Tibial artery (tissue), 4 donors: Measurements from ENCODE around the gene CMTM7.

ENCODE experiments used
- DNase-seq, 2 donors: peaks; one replicate each; pipeline ENCODE4 v3.0.0-alpha.2; 2019
- H3K27ac ChIP-seq, 2 donors: fragments of 200-600 bp; sonication (generic) in 1 of 2; 1 replicate in 1 of 2; 2 replicates in 1 of 2; pipeline ENCODE4 v1.5.1; 2018 to 2019; ENCODE audit warnings: mild to moderate bottlenecking in 1 of 2
- H3K27me3 ChIP-seq, 2 donors: fragments of 200-600 bp; sonication (generic) in 1 of 2; one replicate each; pipeline versions ENCODE4 v1.5.1 to v1.6.0; 2016 to 2019
- H3K36me3 ChIP-seq, 3 donors: fragments of 200-600 bp; sonication (generic) in 2 of 3; one replicate each; pipeline ENCODE4 v1.5.1; 2016 to 2019; ENCODE audit warnings: mild to moderate bottlenecking in 2 of 3
- H3K4me1 ChIP-seq, 4 donors: fragments of 200-600 bp; sonication (generic) in 2 of 4; 1 replicate in 3 of 4; 2 replicates in 1 of 4; pipeline ENCODE4 v1.5.1; 2016 to 2019
- H3K4me3 ChIP-seq, 2 donors: fragments of 200-600 bp; sonication (generic) in 1 of 2; 1 replicate in 1 of 2; 2 replicates in 1 of 2; pipeline ENCODE4 v1.5.1; 2018 to 2019; ENCODE audit warnings: mild to moderate bottlenecking in 2 of 2
- H3K9me3 ChIP-seq, 3 donors: fragments of 200-600 bp; sonication (generic) in 1 of 3; one replicate each; pipeline ENCODE4 v1.5.1; 2016 to 2019
- intact Hi-C: fragments of 100-400 bp; cut with DNase I; formaldehyde crosslinking; loops from one replicate; pipeline ENCODE4 v1.15.0; 2023; ENCODE audit warnings: low total_unique reads
- TF ChIP-seq, protein P1 (sequence below), 2 experiments: fragments of 200-600 bp in 1 of 2; fragments of 450-650 bp in 1 of 2; IDR thresholded peaks; one replicate each; pipeline ENCODE4 v1.5.1; 2017 to 2019; ENCODE audit warnings: antibody characterized with exemption in 2 of 2, mild to moderate bottlenecking in 1 of 2, moderate library complexity in 1 of 2

Gene CMTM7

GRCh38 chr3:32474201-32474600, 82.5 kb downstream of the CMTM7 start:
- intact Hi-C loops, result no loop called here
- H3K27me3 ChIP-seq, result no peaks in the 10 kb centered on the region
- no peaks in the 10 kb centered on the region for H3K9me3 ChIP-seq
- H3K36me3 ChIP-seq, result peaks cover 0 to 6% (median 2%) of the 10 kb centered on the region in 3 donors
- no peak for DNase-seq
- TF ChIP-seq, protein P1, sequence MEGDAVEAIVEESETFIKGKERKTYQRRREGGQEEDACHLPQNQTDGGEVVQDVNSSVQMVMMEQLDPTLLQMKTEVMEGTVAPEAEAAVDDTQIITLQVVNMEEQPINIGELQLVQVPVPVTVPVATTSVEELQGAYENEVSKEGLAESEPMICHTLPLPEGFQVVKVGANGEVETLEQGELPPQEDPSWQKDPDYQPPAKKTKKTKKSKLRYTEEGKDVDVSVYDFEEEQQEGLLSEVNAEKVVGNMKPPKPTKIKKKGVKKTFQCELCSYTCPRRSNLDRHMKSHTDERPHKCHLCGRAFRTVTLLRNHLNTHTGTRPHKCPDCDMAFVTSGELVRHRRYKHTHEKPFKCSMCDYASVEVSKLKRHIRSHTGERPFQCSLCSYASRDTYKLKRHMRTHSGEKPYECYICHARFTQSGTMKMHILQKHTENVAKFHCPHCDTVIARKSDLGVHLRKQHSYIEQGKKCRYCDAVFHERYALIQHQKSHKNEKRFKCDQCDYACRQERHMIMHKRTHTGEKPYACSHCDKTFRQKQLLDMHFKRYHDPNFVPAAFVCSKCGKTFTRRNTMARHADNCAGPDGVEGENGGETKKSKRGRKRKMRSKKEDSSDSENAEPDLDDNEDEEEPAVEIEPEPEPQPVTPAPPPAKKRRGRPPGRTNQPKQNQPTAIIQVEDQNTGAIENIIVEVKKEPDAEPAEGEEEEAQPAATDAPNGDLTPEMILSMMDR (IDR thresholded peaks at IDR 0.05), result no peak
- no peak overlapping the region for H3K27ac ChIP-seq
- H3K4me1 ChIP-seq, result peaks cover 0 to 13% (median 5%) of the 10 kb centered on the region in 4 donors
- no peak overlapping the region for H3K4me3 ChIP-seq

DNA sequence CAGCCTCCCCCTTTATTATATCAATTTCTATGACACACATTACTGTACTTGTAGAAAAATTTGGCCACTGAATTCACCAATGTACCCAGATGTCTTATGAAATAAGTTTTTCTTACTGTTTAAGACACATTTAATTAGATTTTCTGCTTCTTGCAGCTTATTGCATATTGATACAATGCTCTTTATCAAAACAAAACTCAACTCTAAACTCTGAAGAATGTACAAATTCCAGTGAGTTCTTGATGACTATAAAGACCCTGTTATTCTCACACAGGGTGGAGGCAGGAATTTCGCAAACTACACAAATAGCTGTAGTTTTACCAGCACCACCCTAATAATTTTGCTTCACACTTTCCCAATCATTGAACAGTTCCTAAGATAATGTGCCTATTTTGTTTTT, 89.0 kb downstream of the CMTM7 start:
- H3K27ac ChIP-seq, result no peak overlapping the region
- no peaks in the 10 kb centered on the region for H3K4me1 ChIP-seq
- no peak overlapping the region for H3K4me3 ChIP-seq
- H3K27me3 ChIP-seq, result no peaks in the 10 kb centered on the region
- TF ChIP-seq, protein P1 (IDR thresholded peaks at IDR 0.05), result no peak
- H3K9me3 ChIP-seq, result no peaks in the 10 kb centered on the region
- no peak for DNase-seq
- intact Hi-C loops, result no loop called here
- H3K36me3 ChIP-seq, result peaks cover 7 to 27% (median 19%) of the 10 kb centered on the region in 3 donors

GRCh38 chr3:32481791-32482631, 90.4 kb downstream of the CMTM7 start:
- Histone ChIP-seq H3K27me3 (no peaks in the 10 kb centered on the region), H3K27ac (no peak overlapping the region), H3K4me1 (peaks cover 0 to under 1% (median 0%) of the 10 kb centered on the region in 4 donors), H3K9me3 (no peaks in the 10 kb centered on the region), H3K36me3 (peaks cover 7 to 34% (median 30%) of the 10 kb centered on the region in 3 donors), H3K4me3 (no peak overlapping the region)
- DNase-seq, result no peak
- TF ChIP-seq, protein P1 (IDR thresholded peaks at IDR 0.05), result no peak
- intact Hi-C loops, result no loop called here

- Histone ChIP-seq H3K27me3 (no peaks in the 10 kb centered on the region), H3K4me1 (peaks cover 0 to 8% (median 1%) of the 10 kb centered on the region in 4 donors), H3K4me3 (no peak overlapping the region), H3K27ac (no peak overlapping the region), H3K36me3 (peaks cover 7 to 37% (median 30%) of the 10 kb centered on the region in 3 donors), H3K9me3 (no peaks in the 10 kb centered on the region)
- TF ChIP-seq, protein P1 (IDR thresholded peaks at IDR 0.05), result no peak
- intact Hi-C loops, result no loop called here
- DNase-seq, result no peak
Observed at GRCh38 chr3:32482693-32483092, 91.0 kb downstream of the CMTM7 start.

DNA sequence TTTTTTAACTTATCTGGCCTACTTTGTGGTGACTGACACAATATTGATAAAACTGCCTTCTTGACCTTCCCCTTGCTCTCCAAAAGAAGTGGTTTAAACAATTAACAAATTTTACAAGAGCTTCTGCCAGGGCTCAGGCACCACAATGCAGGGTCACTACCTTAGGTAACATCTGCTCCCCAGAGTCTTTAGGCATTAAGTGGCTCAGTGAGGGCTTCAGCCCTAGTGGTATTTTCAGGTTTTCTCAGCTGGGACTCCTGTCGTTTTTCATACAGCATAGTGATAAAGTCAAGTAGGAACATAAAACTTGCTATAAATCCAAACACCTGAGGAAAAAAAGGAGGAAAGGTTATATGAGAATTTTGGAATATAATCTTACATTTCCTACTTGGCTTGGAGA, 92.1 kb downstream of the CMTM7 start:
- peaks cover 0 to 19% (median 6%) of the 10 kb centered on the region in 4 donors for H3K4me1 ChIP-seq
- intact Hi-C loops, result no loop called here
- no peak overlapping the region for H3K27ac ChIP-seq
- no peak overlapping the region for H3K4me3 ChIP-seq
- TF ChIP-seq, protein P1 (IDR thresholded peaks at IDR 0.05), result no peak
- H3K27me3 ChIP-seq, result no peaks in the 10 kb centered on the region
- no peaks in the 10 kb centered on the region for H3K9me3 ChIP-seq
- H3K36me3 ChIP-seq, result peaks cover 7 to 37% (median 30%) of the 10 kb centered on the region in 3 donors
- no peak for DNase-seq
